GM21528 (cell line): ENCODE results near the gene MMP15.

Source experiments
- ATAC-seq: cut with Tn5 transposase; IDR thresholded peaks from one replicate; pipeline ENCODE4 v1.9.1; 2021; ENCODE audit warnings: mild to moderate bottlenecking, moderate library complexity; ENCODE audit not compliant: unreplicated experiment, low FRiP score

The MMP15 gene

GRCh38 chr16:58034128-58034685, 8.7 kb downstream of the MMP15 start:
- ATAC-seq: no peak

- no peak for ATAC-seq
Measured at GRCh38 chr16:58034774-58035173, 9.2 kb downstream of the MMP15 start.

GRCh38 chr16:58035356-58036170, 10.0 kb downstream of the MMP15 start:
- ATAC-seq: no peak

- no peak for ATAC-seq
Measured at GRCh38 chr16:58036943-58037342, 11.4 kb downstream of the MMP15 start.

GRCh38 chr16:58037365-58038057, 12.0 kb downstream of the MMP15 start:
- no peak for ATAC-seq

GRCh38 chr16:58038219-58038641, 12.7 kb downstream of the MMP15 start:
- ATAC-seq: no peak

GRCh38 chr16:58039829-58040495, 14.4 kb downstream of the MMP15 start:
- no peak for ATAC-seq

GRCh38 chr16:58040496-58040846, 14.9 kb downstream of the MMP15 start:
- ATAC-seq: no peak

- ATAC-seq: no peak
Measured at GRCh38 chr16:58040945-58041627, 15.5 kb downstream of the MMP15 start.

GRCh38 chr16:58041628-58041955, 16.0 kb downstream of the MMP15 start:
- ATAC-seq: no peak

GRCh38 chr16:58042001-58042885, 16.7 kb downstream of the MMP15 start:
- no peak for ATAC-seq

GRCh38 chr16:58042886-58043515, 17.4 kb downstream of the MMP15 start:
- ATAC-seq: no peak

- no peak for ATAC-seq
Measured at GRCh38 chr16:58043571-58044155, 18.1 kb downstream of the MMP15 start.

GRCh38 chr16:58044266-58045019, 18.9 kb downstream of the MMP15 start:
- ATAC-seq: no peak

- no peak for ATAC-seq
Measured at GRCh38 chr16:58045096-58045495, 19.5 kb downstream of the MMP15 start.

GRCh38 chr16:58046054-58046881, 20.7 kb downstream of the MMP15 start:
- ATAC-seq: no peak

GRCh38 chr16:58046936-58047335, 21.4 kb downstream of the MMP15 start:
- ATAC-seq: no peak
